HL-60 (cell line): ENCODE data around the gene SLC4A9.

Experiments used
- DNase-seq, 2 experiments: peaks; one replicate each; pipeline ENCODE4 v3.0.0-alpha.2; 2010 to 2020; ENCODE audit warnings: low read depth in 1 of 2, low spot score in 1 of 2
- H3K27ac ChIP-seq: fragments of 250-450 bp; sonication (Bioruptor Pico); replicated peaks from 2 replicates; pipeline ENCODE4 v1.5.1; 2020; ENCODE audit warnings: mild to moderate bottlenecking, moderate library complexity
- H3K27me3 ChIP-seq: fragments of 250-450 bp; sonication (Bioruptor Pico); 2 replicates; pipeline ENCODE4 v1.5.1; 2021; ENCODE audit warnings: mild to moderate bottlenecking, moderate library complexity; ENCODE audit not compliant: insufficient read depth, poor library complexity, severe bottlenecking
- H3K4me3 ChIP-seq: replicated peaks from 2 replicates; pipeline ENCODE4 v1.5.1; 2011; ENCODE audit warnings: mild to moderate bottlenecking, control low read depth, low read length; ENCODE audit not compliant: insufficient read depth
- CTCF ChIP-seq: IDR thresholded peaks from one replicate; pipeline ENCODE4 v1.5.1; 2011; ENCODE audit warnings: low read length, control low read depth, inconsistent platforms; ENCODE audit not compliant: insufficient read depth
- GABPA ChIP-seq: IDR thresholded peaks from 2 replicates; pipeline ENCODE4 v1.6.1; 2012; ENCODE audit warnings: low read depth
- POLR2AphosphoS5 ChIP-seq: IDR thresholded peaks from 2 replicates; pipeline ENCODE4 v1.6.1; 2012; ENCODE audit warnings: low read depth
- SPI1 ChIP-seq: IDR thresholded peaks from 2 replicates; pipeline ENCODE4 v1.6.1; 2012; ENCODE audit warnings: low read depth, mild to moderate bottlenecking, borderline replicate concordance
- long read RNA-seq: library from polyadenylated mRNA; unstranded; transcript quantifications from one replicate; pipeline ENCODE4 v2.0.0, GENCODE V29; 2020
- TF ChIP-seq, protein P1 (sequence below): IDR thresholded peaks from 2 replicates; pipeline ENCODE4 v1.6.1; 2012; ENCODE audit warnings: low read depth; ENCODE audit not compliant: insufficient replicate concordance

SLC4A9 gene
- long read RNA-seq: 0 reads

DNA sequence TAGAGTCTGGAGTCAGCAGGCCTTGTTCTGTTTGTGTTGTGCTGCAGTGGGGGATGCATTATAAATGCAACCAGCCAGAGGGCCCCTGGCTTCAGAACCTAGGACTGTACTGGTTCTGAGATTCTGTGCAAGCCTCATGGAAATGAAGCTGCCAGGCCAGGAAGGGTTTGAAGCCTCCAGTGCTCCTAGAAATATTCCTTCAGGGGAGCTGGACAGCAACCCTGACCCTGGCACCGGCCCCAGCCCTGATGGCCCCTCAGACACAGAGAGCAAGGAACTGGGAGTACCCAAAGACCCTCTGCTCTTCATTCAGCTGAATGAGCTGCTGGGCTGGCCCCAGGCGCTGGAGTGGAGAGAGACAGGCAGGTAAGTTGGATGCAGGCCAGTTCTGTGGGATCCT, at the start of gene SLC4A9:
SLC4A9 (plus strand) TSS at position 94 of the 400 bp plus-strand sequence; CDS start at position 137, 43 bp downstream.
- H3K27ac ChIP-seq: no peak within 1 kb of the TSS
- no peak for DNase-seq
- no peak within 1 kb of the TSS for H3K4me3 ChIP-seq
- no peaks in the 10 kb centered on the region for H3K27me3 ChIP-seq
- TF ChIP-seq GABPA: no peak
- TF ChIP-seq POLR2AphosphoS5: no peak

DNA sequence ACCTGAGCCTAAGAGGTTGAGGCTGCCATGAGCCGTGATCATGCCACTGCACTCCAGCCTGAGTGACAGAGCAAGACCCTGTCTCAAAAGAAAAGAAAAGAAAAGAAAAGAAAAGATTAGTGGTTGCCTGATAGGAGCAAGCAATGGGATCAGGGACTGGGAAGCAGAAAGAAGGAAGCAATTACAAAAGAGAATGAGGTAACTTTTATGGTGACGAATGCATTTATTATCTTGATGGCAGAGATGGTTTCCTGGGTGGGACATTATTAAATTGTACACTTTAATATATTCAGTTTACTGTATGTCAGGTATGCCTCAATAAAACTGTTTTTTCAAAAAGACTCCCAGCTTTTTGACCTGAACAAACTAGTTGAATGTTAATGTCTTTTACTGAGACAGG, 49.6 kb upstream of the SLC4A9 start:
- no peak for DNase-seq
- Histone ChIP-seq H3K4me3 (no peak overlapping the region), H3K27ac (no peak overlapping the region), H3K27me3 (no peaks in the 10 kb centered on the region)
- TF ChIP-seq GABPA (no peak), CTCF (no peak), POLR2AphosphoS5 (no peak), SPI1 (no peak)
- TF ChIP-seq, protein P1, sequence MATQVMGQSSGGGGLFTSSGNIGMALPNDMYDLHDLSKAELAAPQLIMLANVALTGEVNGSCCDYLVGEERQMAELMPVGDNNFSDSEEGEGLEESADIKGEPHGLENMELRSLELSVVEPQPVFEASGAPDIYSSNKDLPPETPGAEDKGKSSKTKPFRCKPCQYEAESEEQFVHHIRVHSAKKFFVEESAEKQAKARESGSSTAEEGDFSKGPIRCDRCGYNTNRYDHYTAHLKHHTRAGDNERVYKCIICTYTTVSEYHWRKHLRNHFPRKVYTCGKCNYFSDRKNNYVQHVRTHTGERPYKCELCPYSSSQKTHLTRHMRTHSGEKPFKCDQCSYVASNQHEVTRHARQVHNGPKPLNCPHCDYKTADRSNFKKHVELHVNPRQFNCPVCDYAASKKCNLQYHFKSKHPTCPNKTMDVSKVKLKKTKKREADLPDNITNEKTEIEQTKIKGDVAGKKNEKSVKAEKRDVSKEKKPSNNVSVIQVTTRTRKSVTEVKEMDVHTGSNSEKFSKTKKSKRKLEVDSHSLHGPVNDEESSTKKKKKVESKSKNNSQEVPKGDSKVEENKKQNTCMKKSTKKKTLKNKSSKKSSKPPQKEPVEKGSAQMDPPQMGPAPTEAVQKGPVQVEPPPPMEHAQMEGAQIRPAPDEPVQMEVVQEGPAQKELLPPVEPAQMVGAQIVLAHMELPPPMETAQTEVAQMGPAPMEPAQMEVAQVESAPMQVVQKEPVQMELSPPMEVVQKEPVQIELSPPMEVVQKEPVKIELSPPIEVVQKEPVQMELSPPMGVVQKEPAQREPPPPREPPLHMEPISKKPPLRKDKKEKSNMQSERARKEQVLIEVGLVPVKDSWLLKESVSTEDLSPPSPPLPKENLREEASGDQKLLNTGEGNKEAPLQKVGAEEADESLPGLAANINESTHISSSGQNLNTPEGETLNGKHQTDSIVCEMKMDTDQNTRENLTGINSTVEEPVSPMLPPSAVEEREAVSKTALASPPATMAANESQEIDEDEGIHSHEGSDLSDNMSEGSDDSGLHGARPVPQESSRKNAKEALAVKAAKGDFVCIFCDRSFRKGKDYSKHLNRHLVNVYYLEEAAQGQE: no peak

DNA sequence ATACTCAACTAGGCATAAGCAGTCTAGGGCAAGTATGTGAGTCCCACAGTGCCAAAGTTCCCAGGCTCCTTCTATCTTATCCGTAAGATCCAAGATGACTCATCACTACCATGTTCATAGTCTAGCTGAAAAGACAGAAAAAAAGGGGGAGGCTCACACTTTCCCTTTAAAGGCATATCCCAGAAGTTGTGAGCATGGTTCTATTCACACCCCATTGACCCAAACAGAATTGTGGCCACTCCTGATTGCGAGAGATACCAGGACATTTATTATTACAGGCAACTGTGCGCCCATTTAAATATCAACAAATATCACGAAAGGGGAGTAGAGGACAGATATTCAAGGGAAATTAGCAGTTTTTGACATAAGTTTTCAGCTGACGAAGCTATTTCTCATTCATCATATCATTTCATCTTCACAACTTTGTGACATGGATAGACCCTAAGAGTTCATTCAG, 49.0 kb upstream of the SLC4A9 start:
- Histone ChIP-seq H3K27ac (no peak overlapping the region), H3K27me3 (no peaks in the 10 kb centered on the region), H3K4me3 (no peak overlapping the region)
- DNase-seq: no peak
- TF ChIP-seq POLR2AphosphoS5 (no peak), CTCF (no peak), SPI1 (no peak), GABPA (no peak)
- TF ChIP-seq, protein P1: no peak

GRCh38 chr5:140312067-140312790, 47.8 kb upstream of the SLC4A9 start:
- peak; percentile 30 to 52 for DNase-seq
- Histone ChIP-seq H3K4me3 (no peak overlapping the region), H3K27me3 (no peaks in the 10 kb centered on the region), H3K27ac (0 out of 2 replicates have a peak overlapping the region, but pooled peaks have one; percentile 25)
- TF ChIP-seq SPI1 (peak; percentile 89), GABPA (no peak)

- Histone ChIP-seq H3K27me3 (no peaks in the 10 kb centered on the region), H3K4me3 (no peak overlapping the region), H3K27ac (no peak overlapping the region)
- DNase-seq: no peak
- TF ChIP-seq, protein P1: no peak
Observed at GRCh38 chr5:140312791-140313189, 47.2 kb upstream of the SLC4A9 start.
